HG03159 (cell line): ENCODE results near the gene EGFR.

Source experiments
- ATAC-seq: cut with Tn5 transposase; IDR thresholded peaks from one replicate; pipeline ENCODE4 v1.9.1; 2021; ENCODE audit warnings: mild to moderate bottlenecking, moderate library complexity; ENCODE audit not compliant: unreplicated experiment

Gene EGFR

DNA sequence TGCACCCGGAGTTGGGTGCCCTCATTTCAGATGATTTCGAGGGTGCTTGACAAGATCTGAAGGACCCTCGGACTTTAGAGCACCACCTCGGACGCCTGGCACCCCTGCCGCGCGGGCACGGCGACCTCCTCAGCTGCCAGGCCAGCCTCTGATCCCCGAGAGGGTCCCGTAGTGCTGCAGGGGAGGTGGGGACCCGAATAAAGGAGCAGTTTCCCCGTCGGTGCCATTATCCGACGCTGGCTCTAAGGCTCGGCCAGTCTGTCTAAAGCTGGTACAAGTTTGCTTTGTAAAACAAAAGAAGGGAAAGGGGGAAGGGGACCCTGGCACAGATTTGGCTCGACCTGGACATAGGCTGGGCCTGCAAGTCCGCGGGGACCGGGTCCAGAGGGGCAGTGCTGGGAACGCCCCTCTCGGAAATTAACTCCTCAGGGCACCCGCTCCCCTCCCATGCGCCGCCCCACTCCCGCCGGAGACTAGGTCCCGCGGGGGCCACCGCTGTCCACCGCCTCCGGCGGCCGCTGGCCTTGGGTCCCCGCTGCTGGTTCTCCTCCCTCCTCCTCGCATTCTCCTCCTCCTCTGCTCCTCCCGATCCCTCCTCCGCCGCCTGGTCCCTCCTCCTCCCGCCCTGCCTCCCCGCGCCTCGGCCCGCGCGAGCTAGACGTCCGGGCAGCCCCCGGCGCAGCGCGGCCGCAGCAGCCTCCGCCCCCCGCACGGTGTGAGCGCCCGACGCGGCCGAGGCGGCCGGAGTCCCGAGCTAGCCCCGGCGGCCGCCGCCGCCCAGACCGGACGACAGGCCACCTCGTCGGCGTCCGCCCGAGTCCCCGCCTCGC is at the start of gene EGFR:
Gene EGFR (plus strand): TSS at position 657 of the 830 bp plus-strand sequence. CDS start 261 bp downstream, outside the sequence.
- ATAC-seq, result no peak

GRCh38 chr7:54969208-54969967 is 49.4 kb upstream of the EGFR start:
- no peak for ATAC-seq

DNA sequence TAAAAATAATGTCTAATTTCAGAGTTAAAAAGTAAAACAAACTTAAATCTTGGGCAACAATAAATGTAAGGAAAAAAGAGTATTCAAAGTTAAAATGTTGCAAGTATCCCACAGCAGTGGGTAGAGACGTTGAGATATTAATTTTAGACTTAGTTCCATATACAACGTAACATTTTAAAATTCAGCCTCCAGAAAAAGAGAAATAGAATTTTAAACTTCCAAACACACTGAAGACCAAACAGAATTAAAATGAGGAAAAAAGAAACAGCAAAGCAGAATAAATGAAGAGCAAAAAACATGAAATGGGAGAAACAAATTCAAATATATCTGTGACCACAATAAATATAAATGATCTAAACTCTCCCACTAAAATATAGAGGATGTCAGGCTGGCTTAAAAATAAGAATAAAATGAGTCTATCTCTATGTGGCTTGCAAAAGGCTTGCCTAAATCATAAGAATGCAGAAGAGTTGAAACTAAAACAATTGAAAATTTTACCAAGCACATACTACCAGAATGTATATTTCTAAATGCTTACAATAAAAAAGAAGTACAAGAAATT is 46.0 kb upstream of the EGFR start:
- ATAC-seq, result no peak

GRCh38 chr7:54978364-54979116 is 40.3 kb upstream of the EGFR start:
- no peak for ATAC-seq

DNA sequence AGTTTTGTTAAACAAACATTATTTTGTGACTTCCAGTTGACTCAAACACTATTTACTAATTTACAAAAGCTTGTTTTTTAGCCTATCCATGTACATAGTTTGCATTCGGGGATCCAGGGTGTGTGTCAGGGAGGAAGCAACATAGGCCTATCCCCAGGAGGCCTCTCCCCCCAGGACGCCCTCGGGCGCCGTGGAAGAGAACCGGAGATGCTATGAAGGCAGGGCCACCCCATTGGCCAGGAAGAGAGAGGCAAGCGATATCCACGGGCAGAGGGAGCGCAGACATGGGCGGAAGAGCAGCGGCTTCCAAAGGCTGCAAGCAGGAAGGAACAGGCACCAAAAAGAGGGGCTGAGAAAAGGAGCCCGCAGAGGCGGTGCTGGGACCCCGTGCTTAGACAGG is 38.3 kb upstream of the EGFR start:
- ATAC-seq, result no peak

DNA sequence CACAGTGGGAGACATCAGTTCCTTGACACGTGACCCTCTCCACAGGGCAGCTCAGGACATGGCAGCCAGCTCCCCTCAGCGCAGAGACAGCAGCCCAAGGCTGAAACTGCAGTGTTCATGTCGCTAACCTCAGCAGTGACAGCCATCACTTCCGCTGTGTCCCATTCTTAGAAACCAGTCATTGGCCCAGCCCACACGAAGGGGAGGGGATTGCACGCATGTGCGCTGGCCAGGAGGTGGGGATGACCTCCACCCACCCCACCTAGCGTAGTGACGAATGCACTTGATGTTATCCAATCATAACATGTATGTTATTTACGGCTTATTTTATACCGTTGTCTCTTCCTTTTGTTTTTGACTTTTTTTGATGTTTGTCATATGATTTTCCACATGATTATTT is 36.9 kb upstream of the EGFR start:
- ATAC-seq, result no peak

- ATAC-seq, result no peak
Observed at GRCh38 chr7:54985426-54986330, 33.1 kb upstream of the EGFR start.

DNA sequence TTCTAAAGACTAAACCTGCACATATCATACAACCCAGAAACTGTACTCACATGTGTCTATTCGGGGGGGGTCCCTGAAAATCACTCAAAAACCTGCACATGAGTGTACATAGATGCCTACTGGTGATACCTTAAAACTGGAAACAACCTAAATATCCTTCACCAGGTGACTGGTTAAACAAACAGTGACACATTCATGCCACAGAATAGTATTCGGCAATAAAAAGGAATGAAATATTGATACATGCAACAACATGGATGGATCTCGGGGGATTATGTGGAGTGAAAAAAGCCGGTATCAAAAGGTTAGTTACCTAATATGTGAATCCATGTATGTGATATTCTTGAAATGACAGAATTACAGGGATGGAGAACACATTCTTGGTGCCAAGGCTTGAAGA is 32.1 kb upstream of the EGFR start:
- ATAC-seq, result no peak

DNA sequence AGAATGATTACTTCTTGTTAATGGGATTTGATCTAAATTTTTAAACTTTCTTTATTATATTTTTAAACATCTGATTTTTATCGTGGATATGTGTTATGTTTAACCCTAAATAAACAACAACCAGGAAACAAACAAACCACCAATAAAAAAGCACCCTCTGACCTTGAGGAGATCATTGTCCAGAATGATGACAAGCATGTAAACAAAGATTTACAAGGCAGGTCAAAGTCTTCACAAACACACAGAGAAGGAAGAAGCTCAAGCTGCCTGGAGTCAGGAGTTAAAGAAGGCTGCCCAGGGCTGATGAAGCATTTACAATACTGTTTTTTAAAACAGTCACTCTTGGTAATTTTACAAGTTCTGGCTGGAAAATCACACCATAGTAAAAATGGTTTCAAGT is 31.0 kb upstream of the EGFR start:
- ATAC-seq, result no peak

- ATAC-seq, result no peak
Observed at GRCh38 chr7:54988516-54988915, 30.3 kb upstream of the EGFR start.

DNA sequence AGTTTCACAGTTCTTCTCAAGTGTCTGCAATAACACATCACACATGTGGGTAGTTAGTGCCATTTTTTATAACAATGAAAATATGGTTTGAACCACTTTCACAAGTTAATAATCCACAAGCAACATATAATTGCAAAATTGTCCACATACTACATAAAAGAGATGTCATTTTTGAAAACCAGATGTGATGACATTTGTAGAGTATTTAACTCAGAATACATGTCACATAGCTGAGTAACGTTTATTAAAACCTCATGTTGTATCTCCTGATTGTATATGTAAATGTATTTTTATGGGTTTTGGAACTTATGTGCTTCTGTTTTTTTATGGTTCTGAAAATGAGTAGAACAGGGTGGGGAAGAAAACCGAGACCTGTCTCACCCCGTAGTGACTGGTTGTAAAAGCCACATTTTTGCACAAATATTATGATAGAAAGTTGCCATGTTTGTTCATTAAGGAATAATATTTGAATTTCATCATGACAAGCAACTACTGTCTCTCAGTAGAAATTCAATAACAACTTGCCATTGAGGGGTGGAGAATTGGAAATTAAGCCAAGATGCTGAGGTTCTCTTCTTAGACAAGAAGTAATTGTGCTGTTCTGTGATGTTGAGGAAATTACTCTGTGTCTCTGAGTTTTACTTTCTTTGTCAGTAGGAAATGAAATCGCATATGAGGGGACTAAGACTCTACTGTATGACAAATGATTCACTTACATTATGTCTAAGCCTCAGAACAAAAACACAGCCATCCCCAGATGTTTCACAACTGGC is 29.2 kb upstream of the EGFR start:
- ATAC-seq, result no peak

DNA sequence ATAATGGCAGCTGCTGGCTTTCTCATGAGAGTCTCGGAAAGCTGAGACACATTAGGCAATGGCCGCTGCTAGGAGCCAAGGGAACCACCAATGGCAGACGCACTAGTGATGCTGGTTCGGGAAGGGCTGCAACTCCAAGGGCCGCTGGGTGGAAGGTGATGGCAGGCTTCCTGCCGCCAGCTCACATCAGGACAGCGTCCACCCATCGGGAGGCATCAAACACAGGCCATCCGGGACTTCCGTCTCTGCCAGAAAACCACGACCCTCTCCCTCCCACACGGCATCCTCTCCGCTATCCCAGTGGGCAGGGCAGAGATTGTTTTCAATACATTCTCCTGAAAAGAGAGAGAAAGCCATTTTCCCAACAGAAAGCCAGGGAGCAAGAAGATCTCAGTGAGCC is 27.5 kb upstream of the EGFR start:
- ATAC-seq, result no peak

GRCh38 chr7:54992871-54993475 is 25.8 kb upstream of the EGFR start:
- ATAC-seq, result no peak

GRCh38 chr7:54995166-54995565 is 23.7 kb upstream of the EGFR start:
- ATAC-seq, result no peak

- peak; percentile 74 for ATAC-seq
Observed at GRCh38 chr7:54995610-54996363, 23.0 kb upstream of the EGFR start.

DNA sequence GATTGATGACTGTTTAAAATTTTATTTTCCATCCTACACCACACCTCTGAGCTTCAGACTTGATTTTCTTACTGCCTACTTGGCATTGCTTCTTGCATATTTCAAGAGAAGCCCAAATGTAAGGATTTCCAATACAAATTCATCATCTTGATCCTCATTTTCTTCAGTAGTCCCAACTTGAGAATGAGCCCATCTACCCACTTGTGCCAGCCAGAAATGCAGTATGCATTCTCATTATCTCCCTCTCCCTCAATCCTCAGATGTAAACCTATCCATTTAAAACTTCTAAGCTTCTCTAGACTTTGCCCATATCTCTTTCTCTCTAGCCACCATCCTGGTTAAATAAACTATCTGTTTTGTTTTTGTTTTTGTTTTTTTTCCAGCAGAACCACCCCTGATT is 22.4 kb upstream of the EGFR start:
- ATAC-seq, result no peak

DNA sequence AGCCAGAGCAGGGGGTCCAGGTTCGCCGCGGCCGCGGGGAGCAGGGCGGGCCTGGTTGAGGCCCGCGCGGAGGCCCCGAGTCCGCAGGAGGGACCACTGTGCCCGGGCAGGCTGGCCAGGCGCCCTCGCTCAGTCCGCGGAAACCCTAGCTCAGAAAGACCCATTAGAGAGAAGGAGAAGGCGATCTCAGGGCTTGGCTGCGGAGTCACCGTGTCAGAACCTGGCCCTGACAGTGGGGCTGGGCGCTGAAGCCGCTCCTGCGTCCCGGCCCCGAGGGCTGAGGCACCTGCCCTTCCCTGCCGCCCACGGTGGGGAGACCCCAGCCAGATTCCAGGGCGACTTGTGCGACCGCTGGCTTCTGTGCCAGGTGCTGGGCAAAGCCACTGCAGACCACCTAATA is 14.2 kb upstream of the EGFR start:
- no peak for ATAC-seq

GRCh38 chr7:55005241-55005851 is 13.5 kb upstream of the EGFR start:
- no peak for ATAC-seq
